HCT116 (cell line): ENCODE data around the gene HDHD3. TPM values are rescaled to one million over a fixed set of nuclear protein-coding genes. Genes with fewer than 3 reads are reported as not detected.

Experiments used
- ATAC-seq: fragments of 200-7000 bp; cut with Tn5 transposase; 2 replicates; pipeline ENCODE4 v1.9.1; 2020; ENCODE audit warnings: mild to moderate bottlenecking, moderate library complexity
- BruUV-seq: library from RNA; stranded (reverse); fragments of 400-500 nt; replicated peaks from 2 replicates; lab custom pipeline; 2021; lab: Mats Ljungman, UMichigan
- CTCF ChIA-PET: fragments of 300-600 bp; sonication (Branson Sonifier 250); formaldehyde crosslinking; loops from one replicate; lab custom pipeline; 2021; ENCODE audit warnings: antibody characterized with exemption; lab: Charles Lee
- POLR2A ChIA-PET: fragments of 300-600, 350-600 bp; sonication (Branson Sonifier 250); formaldehyde crosslinking; loops from one replicate; lab custom pipeline; 2021; ENCODE audit warnings: antibody characterized with exemption; lab: Charles Lee
- RAD21 ChIA-PET, 2 experiments: fragments of 300-600 bp; sonication (Branson Sonifier 250); formaldehyde crosslinking; loops; one replicate each; lab custom pipeline; 2023; ENCODE audit warnings: low total read pairs in 2 of 2; ENCODE audit not compliant: uncharacterized antibody in 2 of 2, unreplicated experiment in 2 of 2, low non-redundant PET in 1 of 2; lab: Charles Lee
- DNase-seq: peaks from one replicate; pipeline ENCODE4 v3.0.0-alpha.2; 2010; ENCODE audit warnings: low read depth, low spot score
- H2AFZ ChIP-seq: fragments of 200-600 bp; shearing (Covaris generic), sonication (generic); 2 replicates; pipeline ENCODE4 v1.6.1; 2017; ENCODE audit warnings: low read depth, mixed run types, mixed read lengths, antibody characterized with exemption, low read length; ENCODE audit not compliant: poor library complexity, severe bottlenecking
- H3K27ac ChIP-seq: 2 replicates; pipeline ENCODE4 v1.5.1; 2012; ENCODE audit warnings: low read depth, low read length
- H3K27me3 ChIP-seq: fragments of 200-600 bp; sonication (generic); 2 replicates; pipeline ENCODE4 v1.6.1; 2016; ENCODE audit warnings: mixed run types, low read length, mixed read lengths; ENCODE audit not compliant: insufficient read depth
- H3K36me3 ChIP-seq, 2 experiments: fragments of 200-500 bp in 1 of 2; fragments of 200-600 bp in 1 of 2; sonication (Bioruptor generic) in 1 of 2; sonication (generic) in 1 of 2; 2 replicates each; pipeline versions ENCODE4 v1.5.1 to v1.6.1; 2014 to 2016; ENCODE audit warnings: low read length in 2 of 2, inconsistent platforms in 1 of 2, mixed read lengths in 1 of 2, mixed run types in 1 of 2; ENCODE audit not compliant: insufficient read depth in 2 of 2, control insufficient read depth in 1 of 2
- H3K4me1 ChIP-seq, 2 experiments: fragments of 200-600 bp in 1 of 2; sonication (generic) in 1 of 2; 2 replicates each; pipeline versions ENCODE4 v1.5.1 to v1.6.1; 2012 to 2017; ENCODE audit warnings: low read length in 2 of 2, inconsistent platforms in 1 of 2, mild to moderate bottlenecking in 1 of 2, mixed read lengths in 1 of 2, mixed run types in 1 of 2, moderate library complexity in 1 of 2; ENCODE audit not compliant: insufficient read depth in 2 of 2, control insufficient read depth in 1 of 2
- H3K4me2 ChIP-seq: fragments of 200-600 bp; sonication (generic); 2 replicates; pipeline ENCODE4 v1.6.1; 2017; ENCODE audit warnings: mixed run types, low read length, mixed read lengths
- H3K4me3 ChIP-seq, 2 experiments: fragments of 200-600 bp in 1 of 2; sonication (generic) in 1 of 2; replicated peaks in 1 of 2; 2 replicates each; pipeline ENCODE4 v1.5.1; 2011 to 2016; ENCODE audit warnings: low read length in 2 of 2, control low read depth in 1 of 2, low read depth in 1 of 2, mild to moderate bottlenecking in 1 of 2, mixed read lengths in 1 of 2, mixed run types in 1 of 2
- H3K79me2 ChIP-seq: fragments of 200-600 bp; sonication (generic); 2 replicates; pipeline ENCODE4 v1.6.1; 2017; ENCODE audit warnings: mild to moderate bottlenecking, mixed run types, low read length, moderate library complexity, mixed read lengths; ENCODE audit not compliant: insufficient read depth
- H3K9ac ChIP-seq: fragments of 200-600 bp; sonication (generic); 2 replicates; pipeline ENCODE4 v1.6.1; 2016; ENCODE audit warnings: low read length, mixed read lengths
- H3K9me2 ChIP-seq: fragments of 200-600 bp; sonication (generic), shearing (Covaris generic); 2 replicates; pipeline ENCODE4 v1.6.1; 2017; ENCODE audit warnings: mixed run types, mild to moderate bottlenecking, moderate library complexity; ENCODE audit not compliant: insufficient read depth
- H3K9me3 ChIP-seq, 2 experiments: fragments of 200-500 bp in 1 of 2; fragments of 200-600 bp in 1 of 2; sonication (Bioruptor generic) in 1 of 2; sonication (generic) in 1 of 2; 2 replicates each; pipeline ENCODE4 v1.6.1; 2014 to 2017; ENCODE audit warnings: low read length in 2 of 2, mixed read lengths in 2 of 2, inconsistent platforms in 1 of 2, low read depth in 1 of 2, mild to moderate bottlenecking in 1 of 2, mixed run types in 1 of 2, moderate library complexity in 1 of 2; ENCODE audit not compliant: control insufficient read depth in 1 of 2, insufficient read depth in 1 of 2
- H4K20me1 ChIP-seq: fragments of 200-600 bp; sonication (generic), shearing (Covaris generic); 2 replicates; pipeline ENCODE4 v1.6.1; 2017; ENCODE audit warnings: mixed run types, mild to moderate bottlenecking, moderate library complexity; ENCODE audit not compliant: insufficient read depth
- CBX3 ChIP-seq: IDR thresholded peaks from 2 replicates; pipeline ENCODE4 v1.6.1; 2012; ENCODE audit warnings: low read depth
- CEBPB ChIP-seq: IDR thresholded peaks from 2 replicates; pipeline ENCODE4 v1.6.1; 2012; ENCODE audit warnings: low read depth
- EGR1 ChIP-seq: IDR thresholded peaks from 2 replicates; pipeline ENCODE4 v1.6.1; 2012; ENCODE audit warnings: low read depth
- ELF1 ChIP-seq: IDR thresholded peaks from 2 replicates; pipeline ENCODE4 v1.6.1; 2012; ENCODE audit warnings: low read depth, borderline replicate concordance
- EZH2phosphoT487 ChIP-seq: fragments of 200-600 bp; IDR thresholded peaks from 2 replicates; pipeline ENCODE4 v1.6.1; 2018; ENCODE audit warnings: antibody characterized with exemption, borderline replicate concordance
- FOSL1 ChIP-seq: IDR thresholded peaks from 2 replicates; pipeline ENCODE4 v1.6.1; 2012; ENCODE audit warnings: low read depth
- POLR2A ChIP-seq: IDR thresholded peaks from 2 replicates; pipeline ENCODE4 v1.7.0; 2011; ENCODE audit warnings: borderline replicate concordance; ENCODE audit not compliant: insufficient read depth, insufficient read length; ENCODE audit errors: extremely low read depth
- POLR2AphosphoS5 ChIP-seq: IDR thresholded peaks from 2 replicates; pipeline ENCODE4 v1.6.1; 2011; ENCODE audit warnings: mild to moderate bottlenecking, low read depth, low read length, moderate library complexity
- RAD21 ChIP-seq: IDR thresholded peaks from 2 replicates; pipeline ENCODE4 v1.6.1; 2012; ENCODE audit warnings: low read depth, mild to moderate bottlenecking
- SIN3A ChIP-seq: IDR thresholded peaks from 2 replicates; pipeline ENCODE4 v1.6.1; 2012; ENCODE audit warnings: low read depth
- SRF ChIP-seq: IDR thresholded peaks from 2 replicates; pipeline ENCODE4 v1.6.1; 2012; ENCODE audit warnings: low read depth
- YY1 ChIP-seq: IDR thresholded peaks from 2 replicates; pipeline ENCODE4 v1.6.1; 2011; ENCODE audit warnings: low read length, low read depth, moderate library complexity, mild to moderate bottlenecking; ENCODE audit not compliant: insufficient replicate concordance; ENCODE audit errors: extremely low read depth
- ZFX ChIP-seq: fragments of 450-650 bp; IDR thresholded peaks from 2 replicates; pipeline ENCODE4 v1.6.1; 2017
- ZNF274 ChIP-seq: fragments of 200-500 bp; sonication (Bioruptor generic); IDR thresholded peaks from 2 replicates; pipeline ENCODE4 v1.6.1; 2014; ENCODE audit warnings: mild to moderate bottlenecking, low read depth, low read length, inconsistent platforms
- intact Hi-C: fragments of 100-400 bp; cut with micrococcal nuclease; formaldehyde crosslinking; loops from 2 replicates; pipeline ENCODE4 v1.10.0; 2022
- total RNA-seq: library from RNA; stranded (reverse); gene quantifications from one replicate; pipeline ENCODE4 v1.2.1, GENCODE V29; 2021; ENCODE audit not compliant: unreplicated experiment
- TF ChIP-seq, protein P1 (sequence below): IDR thresholded peaks from 2 replicates; pipeline ENCODE4 v1.6.1; 2012; ENCODE audit warnings: low read depth

HDHD3 gene
- total RNA-seq, 1 experiment from 2014 or later = 21.8 TPM

DNA sequence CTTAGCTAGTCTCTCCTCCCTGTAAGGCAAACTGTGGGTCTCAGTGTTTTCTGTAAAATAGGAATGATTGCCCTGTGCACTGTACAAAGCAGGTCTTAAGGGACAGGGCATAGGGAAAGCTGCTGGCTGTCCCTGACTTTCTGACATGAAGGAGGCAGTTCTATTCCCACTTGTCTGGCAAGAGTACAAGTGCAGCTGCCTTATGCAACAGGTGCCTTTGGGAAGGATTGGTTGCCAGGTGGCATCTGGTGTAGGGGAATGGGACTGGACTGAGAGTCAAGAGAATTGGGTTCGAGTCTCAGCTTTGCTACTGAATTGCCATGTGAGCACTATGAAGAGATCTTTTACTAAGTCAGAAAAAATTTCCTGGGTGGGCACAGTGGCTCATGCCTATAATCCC is 17.4 kb downstream of the HDHD3 start:
- H3K4me2 ChIP-seq = no peak overlapping the region
- DNase-seq (no peak), ATAC-seq (no peak)
- H3K27me3 ChIP-seq = no peaks in the 10 kb centered on the region
- no TSS peak for BruUV-seq
- H3K9me3 ChIP-seq = no peaks in the 10 kb centered on the region
- H4K20me1 ChIP-seq = no peaks in the 10 kb centered on the region
- H3K9ac ChIP-seq = no peak overlapping the region
- H3K4me3 ChIP-seq = no peak overlapping the region
- H2AFZ ChIP-seq = no peak overlapping the region
- H3K79me2 ChIP-seq = no peaks in the 10 kb centered on the region
- TF ChIP-seq YY1 (no peak), ZFX (no peak), POLR2A (no peak), CBX3 (no peak), RAD21 (no peak), FOSL1 (no peak), EZH2phosphoT487 (no peak), SIN3A (no peak), SRF (no peak), POLR2AphosphoS5 (no peak), CEBPB (no peak), ELF1 (no peak)
- no peaks in the 10 kb centered on the region for H3K9me2 ChIP-seq
- intact Hi-C loops = no loop called here
- RAD21 ChIA-PET = no interaction called here
- POLR2A ChIA-PET = no interaction called here
- no peak overlapping the region for H3K27ac ChIP-seq
- CTCF ChIA-PET = no interaction called here
- H3K4me1 ChIP-seq = peaks cover 11 to 14% of the 10 kb centered on the region in 2 experiments
- peaks cover 4% of the 10 kb centered on the region in 2 experiments; a peak in 1 of 4 replicates for H3K36me3 ChIP-seq

DNA sequence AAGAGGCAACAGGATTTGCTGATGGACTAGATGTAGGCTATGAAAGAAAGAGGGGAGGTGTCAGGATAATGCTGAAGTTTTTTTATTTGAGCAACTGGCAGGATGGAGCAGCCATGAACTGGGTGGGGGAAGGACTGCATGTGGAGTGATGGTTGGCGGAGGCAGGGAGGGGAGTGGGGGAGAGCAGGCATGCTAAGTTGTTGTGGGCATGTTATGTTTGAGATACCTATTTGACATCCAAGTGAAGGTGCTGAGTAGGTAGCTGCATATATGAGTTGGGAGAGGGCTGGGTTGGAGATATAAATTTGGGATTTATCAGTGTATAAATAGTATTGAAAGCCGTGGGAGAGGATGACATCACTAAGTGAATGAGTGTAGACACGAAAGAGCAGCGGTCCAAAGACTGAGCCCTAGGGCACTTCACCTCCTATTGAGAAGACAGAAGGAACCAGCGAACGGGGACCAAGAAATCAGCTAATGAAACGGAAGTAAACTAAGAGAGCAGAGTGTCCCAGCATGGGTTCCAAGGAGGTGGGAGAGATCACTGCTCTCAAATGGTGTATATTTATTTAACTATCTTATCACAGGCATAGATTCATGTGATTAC is 20.0 kb downstream of the HDHD3 start:
- no peak for DNase-seq
- Histone ChIP-seq H4K20me1 (no peaks in the 10 kb centered on the region), H2AFZ (no peak overlapping the region), H3K79me2 (peaks cover 5% of the 10 kb centered on the region; the same call in 1 of the 2 replicates), H3K9me3 (no peaks in the 10 kb centered on the region), H3K4me1 (peaks cover 3 to 11% of the 10 kb centered on the region in 2 experiments; a peak in 3 of 4 replicates), H3K36me3 (peaks cover 4% of the 10 kb centered on the region in 2 experiments; a peak in 1 of 4 replicates), H3K4me3 (no peak overlapping the region), H3K4me2 (no peak overlapping the region), H3K27me3 (no peaks in the 10 kb centered on the region), H3K27ac (no peak overlapping the region), H3K9me2 (no peaks in the 10 kb centered on the region), H3K9ac (no peak overlapping the region)
- ChIA-PET CTCF (no interaction called here), RAD21 (no interaction called here), POLR2A (no interaction called here)
- TF ChIP-seq EZH2phosphoT487 = no peak
- no peak for TF ChIP-seq CBX3
- no peak for TF ChIP-seq EGR1
- no peak for TF ChIP-seq SIN3A
- no peak for TF ChIP-seq CEBPB
- no peak for TF ChIP-seq ZNF274
- TF ChIP-seq, protein P1, sequence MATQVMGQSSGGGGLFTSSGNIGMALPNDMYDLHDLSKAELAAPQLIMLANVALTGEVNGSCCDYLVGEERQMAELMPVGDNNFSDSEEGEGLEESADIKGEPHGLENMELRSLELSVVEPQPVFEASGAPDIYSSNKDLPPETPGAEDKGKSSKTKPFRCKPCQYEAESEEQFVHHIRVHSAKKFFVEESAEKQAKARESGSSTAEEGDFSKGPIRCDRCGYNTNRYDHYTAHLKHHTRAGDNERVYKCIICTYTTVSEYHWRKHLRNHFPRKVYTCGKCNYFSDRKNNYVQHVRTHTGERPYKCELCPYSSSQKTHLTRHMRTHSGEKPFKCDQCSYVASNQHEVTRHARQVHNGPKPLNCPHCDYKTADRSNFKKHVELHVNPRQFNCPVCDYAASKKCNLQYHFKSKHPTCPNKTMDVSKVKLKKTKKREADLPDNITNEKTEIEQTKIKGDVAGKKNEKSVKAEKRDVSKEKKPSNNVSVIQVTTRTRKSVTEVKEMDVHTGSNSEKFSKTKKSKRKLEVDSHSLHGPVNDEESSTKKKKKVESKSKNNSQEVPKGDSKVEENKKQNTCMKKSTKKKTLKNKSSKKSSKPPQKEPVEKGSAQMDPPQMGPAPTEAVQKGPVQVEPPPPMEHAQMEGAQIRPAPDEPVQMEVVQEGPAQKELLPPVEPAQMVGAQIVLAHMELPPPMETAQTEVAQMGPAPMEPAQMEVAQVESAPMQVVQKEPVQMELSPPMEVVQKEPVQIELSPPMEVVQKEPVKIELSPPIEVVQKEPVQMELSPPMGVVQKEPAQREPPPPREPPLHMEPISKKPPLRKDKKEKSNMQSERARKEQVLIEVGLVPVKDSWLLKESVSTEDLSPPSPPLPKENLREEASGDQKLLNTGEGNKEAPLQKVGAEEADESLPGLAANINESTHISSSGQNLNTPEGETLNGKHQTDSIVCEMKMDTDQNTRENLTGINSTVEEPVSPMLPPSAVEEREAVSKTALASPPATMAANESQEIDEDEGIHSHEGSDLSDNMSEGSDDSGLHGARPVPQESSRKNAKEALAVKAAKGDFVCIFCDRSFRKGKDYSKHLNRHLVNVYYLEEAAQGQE = no peak
- TF ChIP-seq POLR2AphosphoS5 = no peak
- ATAC-seq = no peak
- no TSS peak for BruUV-seq
- intact Hi-C loops = no loop called here
